DOHH2 (cell line): ENCODE results near the gene AHCYL1.

Experiments
- H3F3A ChIP-seq: fragments of 200-600 bp; sonication (generic), shearing (Covaris generic); 2 replicates; pipeline ENCODE4 v1.6.0; 2016; ENCODE audit warnings: antibody characterized with exemption, mild to moderate bottlenecking; ENCODE audit not compliant: control insufficient read depth, insufficient read depth
- H3K27ac ChIP-seq: fragments of 200-600 bp; sonication (generic); 2 replicates; pipeline ENCODE4 v1.5.1; 2014; ENCODE audit warnings: low read depth, mild to moderate bottlenecking, low read length, moderate library complexity
- H3K27me3 ChIP-seq: fragments of 200-600 bp; sonication (generic); 2 replicates; pipeline ENCODE4 v1.6.1; 2014; ENCODE audit warnings: mild to moderate bottlenecking, low read length, mixed read lengths; ENCODE audit not compliant: control insufficient read depth
- H3K36me3 ChIP-seq: fragments of 200-600 bp; sonication (generic); 2 replicates; pipeline ENCODE4 v1.6.1; 2014; ENCODE audit warnings: mild to moderate bottlenecking, low read length, moderate library complexity, mixed read lengths; ENCODE audit not compliant: control insufficient read depth
- H3K4me1 ChIP-seq: fragments of 200-600 bp; sonication (generic); 2 replicates; pipeline ENCODE4 v1.6.1; 2014; ENCODE audit warnings: mild to moderate bottlenecking, low read length, mixed read lengths; ENCODE audit not compliant: control insufficient read depth
- H3K4me2 ChIP-seq: fragments of 200-600 bp; sonication (generic); 2 replicates; pipeline ENCODE4 v1.6.0; 2014; ENCODE audit warnings: mild to moderate bottlenecking, low read length, moderate library complexity
- H3K4me3 ChIP-seq: fragments of 200-600 bp; sonication (generic); 2 replicates; pipeline ENCODE4 v1.5.1; 2014; ENCODE audit warnings: mild to moderate bottlenecking, low read length, mixed read lengths
- H3K79me2 ChIP-seq: fragments of 200-600 bp; sonication (generic); 2 replicates; pipeline ENCODE4 v1.6.1; 2014; ENCODE audit warnings: mild to moderate bottlenecking, low read length, mixed read lengths; ENCODE audit not compliant: control insufficient read depth
- H3K9me2 ChIP-seq: fragments of 200-600 bp; sonication (generic); replicated peaks from 2 replicates; pipeline ENCODE4 v1.6.1; 2014; ENCODE audit warnings: mild to moderate bottlenecking, low read length, mixed read lengths; ENCODE audit not compliant: control insufficient read depth
- H3K9me3 ChIP-seq: fragments of 200-600 bp; sonication (generic); 2 replicates; pipeline ENCODE4 v1.6.1; 2014; ENCODE audit warnings: antibody characterized with exemption, low read length, mixed read lengths; ENCODE audit not compliant: control insufficient read depth, insufficient read depth
- H4K20me1 ChIP-seq: fragments of 200-600 bp; sonication (generic); 2 replicates; pipeline ENCODE4 v1.6.0; 2014; ENCODE audit warnings: low read depth, mild to moderate bottlenecking, antibody characterized with exemption, low read length, moderate library complexity; ENCODE audit not compliant: control insufficient read depth, insufficient read depth
- EZH2phosphoT487 ChIP-seq: fragments of 200-600 bp; sonication (generic); IDR thresholded peaks from 2 replicates; pipeline ENCODE4 v1.6.1; 2017; ENCODE audit warnings: borderline replicate concordance, mild to moderate bottlenecking, antibody characterized with exemption, low read length, moderate library complexity, mixed read lengths
- TF ChIP-seq, protein P1 (sequence below): fragments of 200-600 bp; sonication (generic); IDR thresholded peaks from one replicate; pipeline ENCODE4 v1.5.1; 2014; ENCODE audit warnings: antibody characterized with exemption, mild to moderate bottlenecking, low read depth, low read length; ENCODE audit not compliant: poor library complexity, severe bottlenecking

Gene AHCYL1

DNA sequence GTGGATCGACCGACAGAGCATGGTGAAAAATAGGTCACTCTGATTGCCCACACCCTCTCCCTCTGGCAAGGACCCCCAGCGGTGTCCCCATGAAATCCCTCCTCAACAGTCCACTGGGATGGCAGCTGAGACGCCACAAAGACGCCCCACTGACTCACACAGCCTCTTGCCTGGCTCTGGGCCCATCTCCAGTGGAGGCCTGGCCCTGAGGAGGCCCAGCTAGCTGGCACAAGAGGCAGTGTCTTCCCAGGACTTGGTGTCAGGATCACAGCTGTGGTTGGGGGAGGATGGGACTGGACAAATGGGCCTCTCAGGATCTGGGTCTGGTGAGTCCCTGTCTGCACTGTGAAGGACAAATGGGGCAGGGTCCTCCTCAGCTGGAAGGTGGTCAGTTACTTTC is 81.3 kb downstream of the AHCYL1 start:
- H3K9me3 ChIP-seq = no peaks in the 10 kb centered on the region
- H3K4me3 ChIP-seq = no peak overlapping the region
- no peaks in the 10 kb centered on the region for H3K9me2 ChIP-seq
- H3K4me2 ChIP-seq = no peak overlapping the region
- H3K27me3 ChIP-seq = peaks cover 4% of the 10 kb centered on the region
- TF ChIP-seq, protein P1, sequence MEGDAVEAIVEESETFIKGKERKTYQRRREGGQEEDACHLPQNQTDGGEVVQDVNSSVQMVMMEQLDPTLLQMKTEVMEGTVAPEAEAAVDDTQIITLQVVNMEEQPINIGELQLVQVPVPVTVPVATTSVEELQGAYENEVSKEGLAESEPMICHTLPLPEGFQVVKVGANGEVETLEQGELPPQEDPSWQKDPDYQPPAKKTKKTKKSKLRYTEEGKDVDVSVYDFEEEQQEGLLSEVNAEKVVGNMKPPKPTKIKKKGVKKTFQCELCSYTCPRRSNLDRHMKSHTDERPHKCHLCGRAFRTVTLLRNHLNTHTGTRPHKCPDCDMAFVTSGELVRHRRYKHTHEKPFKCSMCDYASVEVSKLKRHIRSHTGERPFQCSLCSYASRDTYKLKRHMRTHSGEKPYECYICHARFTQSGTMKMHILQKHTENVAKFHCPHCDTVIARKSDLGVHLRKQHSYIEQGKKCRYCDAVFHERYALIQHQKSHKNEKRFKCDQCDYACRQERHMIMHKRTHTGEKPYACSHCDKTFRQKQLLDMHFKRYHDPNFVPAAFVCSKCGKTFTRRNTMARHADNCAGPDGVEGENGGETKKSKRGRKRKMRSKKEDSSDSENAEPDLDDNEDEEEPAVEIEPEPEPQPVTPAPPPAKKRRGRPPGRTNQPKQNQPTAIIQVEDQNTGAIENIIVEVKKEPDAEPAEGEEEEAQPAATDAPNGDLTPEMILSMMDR = no peak
- TF ChIP-seq EZH2phosphoT487 = no peak
- H3K36me3 ChIP-seq = no peaks in the 10 kb centered on the region
- no peaks in the 10 kb centered on the region for H3F3A ChIP-seq
- H4K20me1 ChIP-seq = no peaks in the 10 kb centered on the region
- no peaks in the 10 kb centered on the region for H3K79me2 ChIP-seq
- no peak overlapping the region for H3K27ac ChIP-seq
- no peaks in the 10 kb centered on the region for H3K4me1 ChIP-seq

DNA sequence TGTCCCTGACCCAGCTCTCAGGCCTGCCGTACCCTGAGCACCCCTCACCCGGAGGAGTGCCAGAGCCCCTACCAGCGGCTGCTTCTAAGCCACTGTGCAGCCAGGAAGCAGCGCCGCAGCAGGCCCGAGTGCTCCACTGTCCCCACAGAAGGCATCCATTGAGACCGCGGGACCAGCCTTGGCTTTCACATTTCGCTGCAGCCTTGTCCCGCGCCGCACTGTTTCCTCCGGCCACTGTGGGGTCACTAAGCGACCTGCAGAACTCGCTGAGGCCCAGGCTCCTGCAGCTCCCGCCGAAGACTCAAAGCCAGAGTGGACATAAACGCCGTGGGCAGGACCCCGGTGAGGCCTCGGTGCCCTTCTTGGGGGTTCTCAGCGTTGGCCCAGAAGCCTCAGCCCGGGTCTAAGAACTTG is 82.9 kb downstream of the AHCYL1 start:
- Histone ChIP-seq H3K79me2 (no peaks in the 10 kb centered on the region), H3F3A (no peaks in the 10 kb centered on the region), H4K20me1 (no peaks in the 10 kb centered on the region), H3K4me3 (no peak overlapping the region), H3K4me2 (no peak overlapping the region), H3K36me3 (no peaks in the 10 kb centered on the region), H3K27me3 (peaks cover 16% of the 10 kb centered on the region), H3K27ac (no peak overlapping the region), H3K9me3 (no peaks in the 10 kb centered on the region), H3K4me1 (no peaks in the 10 kb centered on the region), H3K9me2 (no peaks in the 10 kb centered on the region)
- no peak for TF ChIP-seq EZH2phosphoT487
- TF ChIP-seq, protein P1 = no peak

GRCh38 chr1:110067893-110068645 is 83.5 kb downstream of the AHCYL1 start:
- Histone ChIP-seq H3K9me2 (no peaks in the 10 kb centered on the region), H3K36me3 (no peaks in the 10 kb centered on the region), H3K4me2 (no peak overlapping the region), H3K4me3 (no peak overlapping the region), H4K20me1 (no peaks in the 10 kb centered on the region), H3K27me3 (peaks cover 19% of the 10 kb centered on the region), H3K4me1 (no peaks in the 10 kb centered on the region), H3K27ac (no peak overlapping the region), H3F3A (no peaks in the 10 kb centered on the region), H3K9me3 (no peaks in the 10 kb centered on the region), H3K79me2 (no peaks in the 10 kb centered on the region)
- TF ChIP-seq, protein P1 = no peak
- no peak for TF ChIP-seq EZH2phosphoT487
